Activated B cell treated with CpG ODN at 0.5 μM for 24 hours (primary cell): ENCODE results near the gene ZBTB21. TPM values are rescaled to one million over a fixed set of nuclear protein-coding genes. Genes with fewer than 3 reads are reported as not detected.

ENCODE experiments used
- ATAC-seq: fragments of 200-7000 bp; cut with Tn5 transposase; one replicate; pipeline ENCODE4 v1.10.0; 2021; ENCODE audit warnings: low read depth, mild to moderate bottlenecking, moderate library complexity
- CTCF ChIA-PET: fragments of 350-600 bp; sonication (Branson Sonifier 250); formaldehyde crosslinking; loops from one replicate; lab custom pipeline; 2021; ENCODE audit warnings: antibody characterized with exemption; lab: Charles Lee
- POLR2A ChIA-PET: fragments of 350-600 bp; sonication (Branson Sonifier 250); formaldehyde crosslinking; loops from one replicate; lab custom pipeline; 2021; ENCODE audit warnings: antibody characterized with exemption; lab: Charles Lee
- DNase-seq: peaks from one replicate; pipeline ENCODE4 v3.0.0; 2022
- H3K27ac Mint-ChIP-seq: one replicate; pipeline ENCODE4 v1.8.0; 2020; ENCODE audit warnings: mixed read lengths
- H3K27me3 Mint-ChIP-seq: one replicate; pipeline ENCODE4 v1.8.0; 2021; ENCODE audit warnings: mixed read lengths
- H3K36me3 Mint-ChIP-seq: one replicate; pipeline ENCODE4 v1.8.0; 2021; ENCODE audit warnings: low read depth, mixed read lengths
- H3K4me1 Mint-ChIP-seq: one replicate; pipeline ENCODE4 v1.8.0; 2021; ENCODE audit warnings: mixed read lengths
- H3K4me3 Mint-ChIP-seq: one replicate; pipeline ENCODE4 v1.8.0; 2020; ENCODE audit warnings: mild to moderate bottlenecking, mixed read lengths
- H3K9me3 Mint-ChIP-seq: one replicate; pipeline ENCODE4 v1.8.0; 2020; ENCODE audit warnings: mixed read lengths
- CTCF ChIP-seq: fragments of 200-600 bp; IDR thresholded peaks from one replicate; pipeline ENCODE4 v1.8.0; 2022; ENCODE audit warnings: antibody characterized with exemption, mild to moderate bottlenecking
- intact Hi-C: fragments of 100-400 bp; cut with micrococcal nuclease; formaldehyde crosslinking; loops from one replicate; pipeline ENCODE4 v1.15.1; 2024
- total RNA-seq: library from RNA; stranded (reverse); gene quantifications from 2 replicates; pipeline ENCODE4 v1.2.3, GENCODE V29; 2022

Gene ZBTB21
- total RNA-seq, 1 donor from 2014 or later: 24.2 TPM

- intact Hi-C loops: no loop called here
- H3K4me3 Mint-ChIP-seq: no peak overlapping the region
- DNase-seq: no peak
Observed at GRCh38 chr21:42043201-42043895, 33.2 kb upstream of the ZBTB21 start.

GRCh38 chr21:42042651-42043050 lies 32.5 kb upstream of the ZBTB21 start:
- no peak for ATAC-seq
- H3K27ac Mint-ChIP-seq: no peak overlapping the region
- ChIA-PET POLR2A (no interaction called here), CTCF (no interaction called here)
- no peaks in the 10 kb centered on the region for H3K27me3 Mint-ChIP-seq
- peaks cover 3% of the 10 kb centered on the region for H3K4me1 Mint-ChIP-seq
- H3K36me3 Mint-ChIP-seq: no peaks in the 10 kb centered on the region
- intact Hi-C loops: no loop called here
- no peak overlapping the region for H3K4me3 Mint-ChIP-seq
- no peak for TF ChIP-seq CTCF
- no peak for DNase-seq
- no peaks in the 10 kb centered on the region for H3K9me3 Mint-ChIP-seq

More at GRCh38 chr21:42043201-42043895, 33.2 kb upstream of the ZBTB21 start:
- Mint-ChIP-seq H3K27ac (no peak overlapping the region), H3K27me3 (no peaks in the 10 kb centered on the region), H3K9me3 (no peaks in the 10 kb centered on the region), H3K36me3 (no peaks in the 10 kb centered on the region), H3K4me1 (peaks cover 2% of the 10 kb centered on the region)
- TF ChIP-seq CTCF: no peak
- no peak for ATAC-seq
- CTCF ChIA-PET: no interaction called here
- POLR2A ChIA-PET: no interaction called here

GRCh38 chr21:42041711-42042110 lies 31.6 kb upstream of the ZBTB21 start:
- peaks cover 5% of the 10 kb centered on the region for H3K4me1 Mint-ChIP-seq
- no peaks in the 10 kb centered on the region for H3K9me3 Mint-ChIP-seq
- no peak for TF ChIP-seq CTCF
- intact Hi-C loops: no loop called here
- ChIA-PET CTCF (interaction anchor here (0.6 kb wide), 1 partner anchor 174 kb away, joined by 3 read pairs; no protein-coding TSS in a partner anchor), POLR2A (no interaction called here)
- no peak overlapping the region for H3K4me3 Mint-ChIP-seq
- ATAC-seq: no peak
- no peak overlapping the region for H3K27ac Mint-ChIP-seq
- no peaks in the 10 kb centered on the region for H3K36me3 Mint-ChIP-seq
- H3K27me3 Mint-ChIP-seq: no peaks in the 10 kb centered on the region
- no peak for DNase-seq

- TF ChIP-seq CTCF: no peak
- Mint-ChIP-seq H3K36me3 (no peaks in the 10 kb centered on the region), H3K9me3 (no peaks in the 10 kb centered on the region), H3K27me3 (no peaks in the 10 kb centered on the region), H3K27ac (no peak overlapping the region), H3K4me1 (peaks cover 5% of the 10 kb centered on the region), H3K4me3 (no peak overlapping the region)
- CTCF ChIA-PET: no interaction called here
- DNase-seq (no peak), ATAC-seq (no peak)
- POLR2A ChIA-PET: no interaction called here
- intact Hi-C loops: no loop called here
Observed at GRCh38 chr21:42041246-42041645, 31.1 kb upstream of the ZBTB21 start.

GRCh38 chr21:42040411-42041180 lies 30.4 kb upstream of the ZBTB21 start:
- no peaks in the 10 kb centered on the region for H3K27me3 Mint-ChIP-seq
- TF ChIP-seq CTCF: no peak
- no peak overlapping the region for H3K4me3 Mint-ChIP-seq
- ChIA-PET CTCF (no interaction called here), POLR2A (no interaction called here)
- ATAC-seq (no peak), DNase-seq (no peak)
- no peak overlapping the region for H3K27ac Mint-ChIP-seq
- no peaks in the 10 kb centered on the region for H3K9me3 Mint-ChIP-seq
- intact Hi-C loops: no loop called here
- H3K4me1 Mint-ChIP-seq: peaks cover 5% of the 10 kb centered on the region
- no peaks in the 10 kb centered on the region for H3K36me3 Mint-ChIP-seq
